Astrocyte of the hippocampus (primary cell): Measurements from ENCODE around the gene COQ10B.
A peak's percentile ranks its signal among the peaks of the same experiment; 100 is the strongest.
"Not testable (repeated sequence)": the region's sequence is repeated elsewhere in the genome, so short reads cannot be mapped to it uniquely, and the experiment has no call there.

ENCODE experiments used
- DNase-seq: peaks from one replicate; pipeline ENCODE4 v3.0.0; 2011; ENCODE audit warnings: low read depth, low spot score

Gene COQ10B

GRCh38 chr2:197453123-197453913, at the start of gene COQ10B:
Gene COQ10B (plus strand): TSS chr2:197453552. CDS start chr2:197453561, 9 bp downstream.
- peak; percentile 100 for DNase-seq

- no peak for DNase-seq
Observed at GRCh38 chr2:197405582-197405981, 47.8 kb upstream of the COQ10B start.

- no peak for DNase-seq
Observed at GRCh38 chr2:197414039-197414438, 39.3 kb upstream of the COQ10B start.

- DNase-seq = no peak
Observed at GRCh38 chr2:197414515-197414914, 38.8 kb upstream of the COQ10B start.

GRCh38 chr2:197416268-197416667, 37.1 kb upstream of the COQ10B start:
- DNase-seq = no peak

- no peak for DNase-seq
Observed at GRCh38 chr2:197419438-197419837, 33.9 kb upstream of the COQ10B start.

- DNase-seq = no peak
Observed at GRCh38 chr2:197423307-197423706, 30.0 kb upstream of the COQ10B start.

GRCh38 chr2:197425550-197425949, 27.8 kb upstream of the COQ10B start:
- no peak for DNase-seq

- no peak for DNase-seq
Observed at GRCh38 chr2:197426723-197427603, 26.4 kb upstream of the COQ10B start.

GRCh38 chr2:197427986-197428385, 25.4 kb upstream of the COQ10B start:
- DNase-seq = no peak

GRCh38 chr2:197431858-197432257, 21.5 kb upstream of the COQ10B start:
- DNase-seq = no peak

GRCh38 chr2:197432527-197432926, 20.8 kb upstream of the COQ10B start:
- DNase-seq = not testable (repeated sequence)

- DNase-seq = peak; percentile 34
Observed at GRCh38 chr2:197433780-197434438, 19.4 kb upstream of the COQ10B start.

GRCh38 chr2:197434541-197435513, 18.5 kb upstream of the COQ10B start, which contains the start of gene SF3B1:
Gene SF3B1 (minus strand): TSS chr2:197435028. CDS start chr2:197434999, 29 bp downstream.
- peak; percentile 99 for DNase-seq

GRCh38 chr2:197435598-197436420, 17.5 kb upstream of the COQ10B start:
- DNase-seq = no peak

- DNase-seq = no peak
Observed at GRCh38 chr2:197437380-197437779, 16.0 kb upstream of the COQ10B start.

- no peak for DNase-seq
Observed at GRCh38 chr2:197442857-197443256, 10.5 kb upstream of the COQ10B start.

- DNase-seq = no peak
Observed at GRCh38 chr2:197445746-197446145, 7.6 kb upstream of the COQ10B start.

GRCh38 chr2:197446844-197447243, 6.5 kb upstream of the COQ10B start:
- no peak for DNase-seq

GRCh38 chr2:197450465-197450864, 2.9 kb upstream of the COQ10B start:
- no peak for DNase-seq
